ENCODE results near the gene LTO1.

DNA sequence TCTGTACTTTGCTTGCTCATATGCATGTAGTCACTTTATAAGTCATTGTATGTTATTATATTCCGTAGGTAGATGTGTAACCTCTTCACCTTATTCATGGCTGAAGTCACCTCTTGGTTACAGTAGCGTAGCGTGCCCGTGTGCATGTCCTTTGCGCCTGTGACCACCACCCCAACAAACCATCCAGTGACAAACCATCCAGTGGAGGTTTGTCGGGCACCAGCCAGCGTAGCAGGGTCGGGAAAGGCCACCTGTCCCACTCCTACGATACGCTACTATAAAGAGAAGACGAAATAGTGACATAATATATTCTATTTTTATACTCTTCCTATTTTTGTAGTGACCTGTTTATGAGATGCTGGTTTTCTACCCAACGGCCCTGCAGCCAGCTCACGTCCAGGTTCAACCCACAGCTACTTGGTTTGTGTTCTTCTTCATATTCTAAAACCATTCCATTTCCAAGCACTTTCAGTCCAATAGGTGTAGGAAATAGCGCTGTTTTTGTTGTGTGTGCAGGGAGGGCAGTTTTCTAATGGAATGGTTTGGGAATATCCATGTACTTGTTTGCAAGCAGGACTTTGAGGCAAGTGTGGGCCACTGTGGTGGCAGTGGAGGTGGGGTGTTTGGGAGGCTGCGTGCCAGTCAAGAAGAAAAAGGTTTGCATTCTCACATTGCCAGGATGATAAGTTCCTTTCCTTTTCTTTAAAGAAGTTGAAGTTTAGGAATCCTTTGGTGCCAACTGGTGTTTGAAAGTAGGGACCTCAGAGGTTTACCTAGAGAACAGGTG is 23.1 kb downstream of the LTO1 start:
- TF ChIP-seq, protein P1, sequence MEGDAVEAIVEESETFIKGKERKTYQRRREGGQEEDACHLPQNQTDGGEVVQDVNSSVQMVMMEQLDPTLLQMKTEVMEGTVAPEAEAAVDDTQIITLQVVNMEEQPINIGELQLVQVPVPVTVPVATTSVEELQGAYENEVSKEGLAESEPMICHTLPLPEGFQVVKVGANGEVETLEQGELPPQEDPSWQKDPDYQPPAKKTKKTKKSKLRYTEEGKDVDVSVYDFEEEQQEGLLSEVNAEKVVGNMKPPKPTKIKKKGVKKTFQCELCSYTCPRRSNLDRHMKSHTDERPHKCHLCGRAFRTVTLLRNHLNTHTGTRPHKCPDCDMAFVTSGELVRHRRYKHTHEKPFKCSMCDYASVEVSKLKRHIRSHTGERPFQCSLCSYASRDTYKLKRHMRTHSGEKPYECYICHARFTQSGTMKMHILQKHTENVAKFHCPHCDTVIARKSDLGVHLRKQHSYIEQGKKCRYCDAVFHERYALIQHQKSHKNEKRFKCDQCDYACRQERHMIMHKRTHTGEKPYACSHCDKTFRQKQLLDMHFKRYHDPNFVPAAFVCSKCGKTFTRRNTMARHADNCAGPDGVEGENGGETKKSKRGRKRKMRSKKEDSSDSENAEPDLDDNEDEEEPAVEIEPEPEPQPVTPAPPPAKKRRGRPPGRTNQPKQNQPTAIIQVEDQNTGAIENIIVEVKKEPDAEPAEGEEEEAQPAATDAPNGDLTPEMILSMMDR (IDR thresholded peaks at IDR 0.05), result no peak
- no peak for TF ChIP-seq POLR2A (IDR thresholded peaks at IDR 0.05)

All from body of pancreas (tissue), 4 donors.